Psoas muscle (tissue), 8 donors: ENCODE results near the gene PCDHA11. TPM values are rescaled to one million over a fixed set of nuclear protein-coding genes. Genes with fewer than 3 reads are reported as not detected.
"Not testable (repeated sequence)": the region's sequence is repeated elsewhere in the genome, so short reads cannot be mapped to it uniquely, and the experiment has no call there.

Experiments used
- ATAC-seq, 4 donors: fragments of 200-7000 bp; cut with Tn5 transposase; one replicate each; pipeline ENCODE4 v1.9.1; 2020; ENCODE audit warnings: moderate library complexity in 3 of 4, mild to moderate bottlenecking in 2 of 4
- DNase-seq, 2 donors: peaks; one replicate each; pipeline ENCODE4 v3.0.0-alpha.2; 2020
- H3K27ac ChIP-seq: fragments of 200-600 bp; one replicate; pipeline ENCODE4 v1.8.0; 2022
- H3K27me3 ChIP-seq, 3 donors: fragments of 200-600 bp in 1 of 3; one replicate each; pipeline versions ENCODE4 v1.6.1 to v1.8.0; 2013 to 2022; ENCODE audit warnings: low read length in 2 of 3, mild to moderate bottlenecking in 2 of 3, moderate library complexity in 1 of 3; ENCODE audit not compliant: insufficient read depth in 3 of 3
- H3K36me3 ChIP-seq, 2 donors: fragments of 200-600 bp in 1 of 2; one replicate each; pipeline versions ENCODE4 v1.6.1 to v1.8.0; 2013 to 2022; ENCODE audit warnings: low read depth in 1 of 2, mild to moderate bottlenecking in 1 of 2, moderate library complexity in 1 of 2; ENCODE audit not compliant: insufficient read depth in 1 of 2
- H3K4me1 ChIP-seq: fragments of 200-600 bp; one replicate; pipeline ENCODE4 v1.8.0; 2022
- H3K4me3 ChIP-seq: fragments of 200-600 bp; one replicate; pipeline ENCODE4 v1.8.0; 2022; ENCODE audit warnings: mild to moderate bottlenecking
- H3K9me3 ChIP-seq: fragments of 200-600 bp; one replicate; pipeline ENCODE4 v1.8.0; 2022
- WGBS, 3 donors: extraction: QIAGEN DNeasy Blood & Tissue Kit; methylation state at CpG; one replicate each; pipeline versions ENCODE4 v1.1.6 to v1.1.7; 2013; 5-methylcytosine and 5-hydroxymethylcytosine counted together
- intact Hi-C, 2 donors: fragments of 100-400 bp; cut with DNase I; formaldehyde crosslinking; loops; one replicate each; pipeline versions ENCODE4 v1.11.0 to v1.14.2; 2022
- long read RNA-seq, 2 donors: library from polyadenylated mRNA; unstranded; transcript quantifications; one replicate each; pipeline ENCODE4 v2.0.0, GENCODE V29; 2021
- polyA plus RNA-seq, 3 donors: library from polyadenylated mRNA; stranded (reverse); fragments of 200-250 nt; gene quantifications; one replicate each; pipeline ENCODE4 v1.2.3, GENCODE V29; 2013
- total RNA-seq, 4 donors: library from RNA; stranded (reverse); fragmentation: NEBNext Ultra II Directional in 2 of 4; extraction: Animal tissue kit (Norgen Biotek cat#: 25700) in 2 of 4; gene quantifications; one replicate each; pipeline versions ENCODE4 v1.2.1 to v1.2.4, GENCODE V29; 2021 to 2023
- TF ChIP-seq, protein P1 (sequence below): fragments of 200-600 bp; IDR thresholded peaks from one replicate; pipeline ENCODE4 v1.8.0; 2022; ENCODE audit warnings: antibody characterized with exemption
- donor health status: healthy with polysubstance abuse.
- donor health status: DM: no; HTN: no; CAD: no; lungs with moderate emphysema.
- donor health status: Bipolar disorder and iron deficiency.
- donor health status: healthy.
- donor health status: DM: yes; HTN: yes; CAD: no.
- donor health status: DM: no; HTN: no; CAD: no.
- donor health status: DM: no; HTN: no; CAD: no.
- donor health status: DM: yes; HTN: yes; CAD: no.

Gene PCDHA11, protein sequence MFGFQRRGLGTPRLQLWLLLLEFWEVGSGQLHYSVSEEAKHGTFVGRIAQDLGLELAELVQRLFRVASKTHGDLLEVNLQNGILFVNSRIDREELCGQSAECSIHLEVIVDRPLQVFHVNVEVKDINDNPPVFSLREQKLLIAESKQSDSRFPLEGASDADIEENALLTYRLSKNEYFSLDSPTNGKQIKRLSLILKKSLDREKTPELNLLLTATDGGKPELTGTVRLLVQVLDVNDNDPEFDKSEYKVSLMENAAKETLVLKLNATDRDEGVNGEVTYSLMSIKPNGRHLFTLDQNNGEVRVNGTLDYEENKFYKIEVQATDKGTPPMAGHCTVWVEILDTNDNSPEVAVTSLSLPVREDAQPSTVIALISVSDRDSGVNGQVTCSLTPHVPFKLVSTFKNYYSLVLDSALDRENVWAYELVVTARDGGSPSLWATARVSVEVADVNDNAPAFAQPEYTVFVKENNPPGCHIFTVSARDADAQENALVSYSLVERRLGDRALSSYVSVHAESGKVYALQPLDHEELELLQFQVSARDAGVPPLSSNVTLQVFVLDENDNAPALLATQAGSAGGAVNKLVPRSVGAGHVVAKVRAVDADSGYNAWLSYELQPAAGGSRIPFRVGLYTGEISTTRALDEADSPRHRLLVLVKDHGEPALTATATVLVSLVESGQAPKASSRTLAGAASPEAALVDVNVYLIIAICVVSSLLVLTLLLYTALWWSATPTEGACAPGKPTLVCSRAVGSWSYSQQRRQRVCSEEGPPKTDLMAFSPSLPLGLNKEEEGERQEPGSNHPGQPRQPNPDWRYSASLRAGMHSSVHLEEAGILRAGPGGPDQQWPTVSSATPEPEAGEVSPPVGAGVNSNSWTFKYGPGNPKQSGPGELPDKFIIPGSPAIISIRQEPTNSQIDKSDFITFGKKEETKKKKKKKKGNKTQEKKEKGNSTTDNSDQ
- total RNA-seq (under 1 TPM in 1 of 4 donors, not detected in 3; 0.06 TPM), polyA plus RNA-seq (under 1 TPM in 2 of 3 donors, not detected in 1; 0.01 to 0.03 TPM)
- long read RNA-seq, donor 1 = 0 reads
- long read RNA-seq, donor 2 = 0 reads

DNA sequence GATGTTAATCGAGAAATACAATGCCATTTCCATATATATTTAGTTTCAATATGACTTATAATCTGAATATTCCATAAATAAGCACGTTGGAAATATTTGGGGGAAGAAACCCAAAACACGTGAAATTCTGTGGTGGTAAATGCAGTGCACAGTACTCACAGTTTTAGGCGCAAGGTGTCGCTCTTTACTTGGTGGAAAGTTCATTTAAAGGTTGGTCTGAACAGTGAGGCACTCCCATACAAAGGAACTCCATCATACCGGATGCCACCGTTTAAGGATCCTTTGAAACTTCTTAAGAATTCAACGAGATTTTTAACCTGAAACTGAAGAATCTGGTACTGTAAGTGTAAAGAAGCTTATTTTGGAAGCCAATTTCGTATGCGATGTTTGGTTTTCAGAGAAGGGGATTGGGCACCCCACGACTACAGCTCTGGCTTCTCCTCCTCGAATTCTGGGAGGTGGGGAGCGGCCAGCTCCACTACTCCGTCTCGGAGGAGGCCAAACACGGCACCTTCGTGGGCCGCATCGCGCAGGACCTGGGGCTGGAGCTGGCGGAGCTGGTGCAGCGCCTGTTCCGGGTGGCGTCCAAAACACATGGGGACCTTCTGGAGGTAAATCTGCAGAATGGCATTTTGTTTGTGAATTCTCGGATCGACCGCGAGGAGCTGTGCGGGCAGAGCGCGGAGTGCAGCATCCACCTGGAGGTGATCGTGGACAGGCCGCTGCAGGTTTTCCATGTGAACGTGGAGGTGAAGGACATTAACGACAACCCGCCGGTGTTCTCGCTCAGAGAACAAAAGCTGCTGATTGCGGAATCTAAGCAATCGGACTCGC lies at the start of gene PCDHA11:
PCDHA11 (plus strand) TSS at position 237 of the 834 bp plus-strand sequence; CDS start at position 384, 147 bp downstream.
- no peak within 1 kb of the TSS for H3K4me3 ChIP-seq
- ATAC-seq (no peak), DNase-seq (no peak)
- WGBS, 3 donors = 10 to 15% (median 14%) methylated on average over 41 of the region's 41 CpGs
- H3K36me3 ChIP-seq = no peaks in the 10 kb centered on the region
- peaks cover 10% of the 10 kb centered on the region for H3K9me3 ChIP-seq
- intact Hi-C loops = no loop called here
- H3K27ac ChIP-seq = no peak within 1 kb of the TSS
- H3K27me3 ChIP-seq = peaks cover 0 to 11% (median 1%) of the 10 kb centered on the region in 3 donors
- TF ChIP-seq, protein P1, sequence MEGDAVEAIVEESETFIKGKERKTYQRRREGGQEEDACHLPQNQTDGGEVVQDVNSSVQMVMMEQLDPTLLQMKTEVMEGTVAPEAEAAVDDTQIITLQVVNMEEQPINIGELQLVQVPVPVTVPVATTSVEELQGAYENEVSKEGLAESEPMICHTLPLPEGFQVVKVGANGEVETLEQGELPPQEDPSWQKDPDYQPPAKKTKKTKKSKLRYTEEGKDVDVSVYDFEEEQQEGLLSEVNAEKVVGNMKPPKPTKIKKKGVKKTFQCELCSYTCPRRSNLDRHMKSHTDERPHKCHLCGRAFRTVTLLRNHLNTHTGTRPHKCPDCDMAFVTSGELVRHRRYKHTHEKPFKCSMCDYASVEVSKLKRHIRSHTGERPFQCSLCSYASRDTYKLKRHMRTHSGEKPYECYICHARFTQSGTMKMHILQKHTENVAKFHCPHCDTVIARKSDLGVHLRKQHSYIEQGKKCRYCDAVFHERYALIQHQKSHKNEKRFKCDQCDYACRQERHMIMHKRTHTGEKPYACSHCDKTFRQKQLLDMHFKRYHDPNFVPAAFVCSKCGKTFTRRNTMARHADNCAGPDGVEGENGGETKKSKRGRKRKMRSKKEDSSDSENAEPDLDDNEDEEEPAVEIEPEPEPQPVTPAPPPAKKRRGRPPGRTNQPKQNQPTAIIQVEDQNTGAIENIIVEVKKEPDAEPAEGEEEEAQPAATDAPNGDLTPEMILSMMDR = no peak
- H3K4me1 ChIP-seq = no peaks in the 10 kb centered on the region

DNA sequence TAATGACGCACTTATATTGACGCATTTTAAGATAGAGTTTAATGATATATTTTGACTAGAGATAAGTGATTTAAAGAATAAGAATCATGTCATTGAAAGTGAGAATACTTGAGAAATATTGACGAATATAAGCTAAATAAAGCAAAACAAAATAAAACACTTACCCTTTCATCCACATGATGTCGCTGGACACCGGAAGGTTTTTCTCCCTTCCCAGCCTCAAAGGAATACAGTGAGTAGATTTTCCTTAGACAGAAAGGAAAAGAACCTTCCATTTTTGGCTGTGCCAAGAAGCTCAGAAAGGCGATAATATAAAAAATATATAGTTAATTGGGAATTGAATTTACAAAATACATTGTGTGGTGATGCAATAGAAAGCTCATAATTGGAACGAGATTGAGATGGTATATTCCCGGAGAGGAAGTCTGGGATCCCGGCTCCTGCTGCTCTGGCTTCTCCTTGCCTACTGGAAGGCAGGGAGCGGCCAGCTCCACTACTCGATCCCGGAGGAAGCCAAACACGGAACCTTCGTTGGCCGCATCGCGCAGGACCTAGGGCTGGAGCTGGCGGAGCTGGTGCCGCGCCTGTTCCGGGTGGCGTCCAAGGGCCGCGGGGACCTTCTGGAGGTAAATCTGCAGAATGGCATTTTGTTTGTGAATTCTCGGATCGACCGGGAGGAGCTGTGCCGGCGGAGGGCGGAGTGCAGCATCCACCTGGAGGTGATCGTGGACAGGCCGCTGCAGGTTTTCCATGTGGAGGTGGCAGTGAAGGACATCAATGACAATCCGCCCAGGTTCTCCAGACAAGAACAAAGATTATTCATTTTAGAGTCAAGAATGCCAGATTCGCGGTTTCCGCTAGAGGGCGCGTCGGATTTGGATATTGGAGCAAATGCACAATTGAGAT lies 47.1 kb upstream of the PCDHA11 start, which contains the start of gene PCDHA5:
PCDHA5 (plus strand) TSS at position 239 of the 906 bp plus-strand sequence.
- no peak for DNase-seq

GRCh38 chr5:140822281-140822629 lies 46.5 kb upstream of the PCDHA11 start:
- intact Hi-C loops = no loop called here
- DNase-seq (no peak), ATAC-seq (no peak)
- TF ChIP-seq, protein P1 = no peak
- Histone ChIP-seq H3K27ac (no peak overlapping the region), H3K9me3 (peaks cover 4% of the 10 kb centered on the region), H3K4me3 (no peak overlapping the region), H3K4me1 (no peaks in the 10 kb centered on the region), H3K36me3 (no peaks in the 10 kb centered on the region), H3K27me3 (peaks cover 0 to 17% (median 2%) of the 10 kb centered on the region in 3 donors)
- 21 to 27% (median 24%) methylated on average over 6 of the region's 6 CpGs for WGBS, 3 donors

More for the DNA sequence above, 47.1 kb upstream of the PCDHA11 start, which contains the start of gene PCDHA5:
- no peak within 1 kb of the TSS for H3K4me3 ChIP-seq
- peaks cover 4% of the 10 kb centered on the region for H3K9me3 ChIP-seq
- no peaks in the 10 kb centered on the region for H3K4me1 ChIP-seq
- WGBS, 3 donors = 23 to 25% (median 24%) methylated on average over 35 to 39 of the region's 39 CpGs
- no peak for ATAC-seq
- H3K27ac ChIP-seq = no peak within 1 kb of the TSS
- TF ChIP-seq, protein P1 = peak; percentile 19
- H3K36me3 ChIP-seq = no peaks in the 10 kb centered on the region
- intact Hi-C loops = no loop called here
- H3K27me3 ChIP-seq = peaks cover 0 to 11% (median 2%) of the 10 kb centered on the region in 3 donors

GRCh38 chr5:140822969-140823368 lies 45.8 kb upstream of the PCDHA11 start:
- ATAC-seq, H3K4me1 ChIP-seq, H3K36me3 ChIP-seq, H3K9me3 ChIP-seq, intact Hi-C loops, DNase-seq, H3K27ac ChIP-seq, H3K4me3 ChIP-seq: not testable (repeated sequence)
- WGBS, 3 donors = 42 to 52% (median 44%) methylated on average over 48 of the region's 48 CpGs
- peaks cover 0 to 23% (median 3%) of the 10 kb centered on the region in 3 donors for H3K27me3 ChIP-seq
